Sigmoid colon (tissue), 7 donors: ENCODE data around the gene MMADHC. TPM values are rescaled to one million over a fixed set of nuclear protein-coding genes. Genes with fewer than 3 reads are reported as not detected.

Experiments
- DNase-seq: peaks from one replicate; pipeline ENCODE4 v3.0.0-alpha.2; 2019
- H3K27ac ChIP-seq, 4 donors: fragments of 200-600 bp; sonication (generic); one replicate each; pipeline ENCODE4 v1.5.1; 2016 to 2019; ENCODE audit warnings: mild to moderate bottlenecking in 1 of 4
- H3K27me3 ChIP-seq, 3 donors: fragments of 200-600 bp; sonication (generic); one replicate each; pipeline ENCODE4 v1.5.1; 2019; ENCODE audit warnings: mild to moderate bottlenecking in 1 of 3
- H3K36me3 ChIP-seq, 4 donors: fragments of 200-600 bp; sonication (generic); one replicate each; pipeline ENCODE4 v1.5.1; 2016 to 2019
- H3K4me1 ChIP-seq, 4 donors: fragments of 200-600 bp; sonication (generic); one replicate each; pipeline ENCODE4 v1.5.1; 2017 to 2019
- H3K4me3 ChIP-seq, 4 donors: fragments of 200-600 bp; sonication (generic); one replicate each; pipeline ENCODE4 v1.5.1; 2017 to 2019; ENCODE audit warnings: mild to moderate bottlenecking in 2 of 4, moderate library complexity in 1 of 4
- H3K9me3 ChIP-seq, 4 donors: fragments of 200-600 bp in 3 of 4; sonication (generic) in 3 of 4; one replicate each; pipeline versions ENCODE4 v1.5.1 to v1.6.1; 2013 to 2019
- EP300 ChIP-seq, 4 donors: sonication (generic); formaldehyde crosslinking; IDR thresholded peaks; one replicate each; pipeline ENCODE4 v1.6.1; 2017; ENCODE audit warnings: antibody characterized with exemption in 4 of 4
- POLR2A ChIP-seq, 2 donors: fragments of 450-650 bp; IDR thresholded peaks; one replicate each; pipeline ENCODE4 v1.6.1; 2016; ENCODE audit warnings: antibody characterized with exemption in 2 of 2, mild to moderate bottlenecking in 2 of 2, moderate library complexity in 2 of 2
- POLR2AphosphoS5 ChIP-seq, 4 donors: sonication (generic); formaldehyde crosslinking; IDR thresholded peaks; one replicate each; pipeline ENCODE4 v1.6.1; 2017; ENCODE audit warnings: antibody characterized with exemption in 4 of 4
- WGBS, 2 donors: extraction: QIAGEN DNeasy Blood & Tissue Kit; methylation state at CpG; one replicate each; pipeline ENCODE4 v1.1.7; 2013; 5-methylcytosine and 5-hydroxymethylcytosine counted together
- intact Hi-C: fragments of 100-400 bp; cut with DNase I; formaldehyde crosslinking; loops from one replicate; pipeline ENCODE4 v1.15.1; 2023
- polyA plus RNA-seq, 3 donors: library from polyadenylated mRNA; stranded (reverse); fragments of 200-250 nt; gene quantifications; one replicate each; pipeline ENCODE4 v1.2.3, GENCODE V29; 2013
- total RNA-seq, 4 donors: library from RNA; depleted of rRNA; stranded (reverse); fragments of >200 nt; gene quantifications; one replicate each; pipeline ENCODE4 v1.1.0, GENCODE V29; 2016
- TF ChIP-seq, protein P1 (sequence below), 4 experiments: fragments of 450-650 bp in 3 of 4; fragments of 200-600 bp in 1 of 4; IDR thresholded peaks; one replicate each; pipeline ENCODE4 v1.5.1; 2016 to 2019; ENCODE audit warnings: antibody characterized with exemption in 4 of 4, mild to moderate bottlenecking in 3 of 4, moderate library complexity in 2 of 4
- donor health status: healthy with polysubstance abuse.
- donor health status: Bipolar disorder and iron deficiency.
- donor health status: healthy.

Gene MMADHC
- total and polyA plus RNA-seq, 7 donors, result 71.6 to 175 (median 127) TPM

DNA sequence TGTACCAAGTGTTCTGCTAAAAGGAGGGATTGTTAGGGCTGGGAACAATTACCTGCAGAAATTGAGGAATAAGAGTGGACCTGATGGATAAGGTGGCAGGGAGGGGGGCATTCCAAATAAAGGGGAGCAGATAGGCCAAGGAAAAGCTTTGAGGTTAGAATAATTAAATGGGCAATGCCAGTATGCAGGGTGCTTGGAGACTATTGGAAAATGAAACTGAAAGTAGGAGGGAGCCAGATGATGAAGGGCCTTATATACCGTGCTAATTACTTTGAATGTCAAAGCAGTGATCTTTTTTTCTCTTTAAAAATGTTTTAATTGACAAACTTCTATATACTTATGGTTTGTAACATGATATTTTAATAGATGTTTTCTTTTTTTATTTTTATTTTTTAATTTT is 42.9 kb downstream of the MMADHC start:
- no peaks in the 10 kb centered on the region for H3K9me3 ChIP-seq
- no peak for DNase-seq
- H3K4me3 ChIP-seq, result no peak overlapping the region
- H3K27me3 ChIP-seq, result no peaks in the 10 kb centered on the region
- no peak overlapping the region for H3K27ac ChIP-seq
- intact Hi-C loops, result no loop called here
- TF ChIP-seq EP300 (IDR thresholded peaks at IDR 0.05) (no peak), POLR2A (IDR thresholded peaks at IDR 0.05) (no peak), POLR2AphosphoS5 (IDR thresholded peaks at IDR 0.05) (no peak)
- TF ChIP-seq, protein P1, sequence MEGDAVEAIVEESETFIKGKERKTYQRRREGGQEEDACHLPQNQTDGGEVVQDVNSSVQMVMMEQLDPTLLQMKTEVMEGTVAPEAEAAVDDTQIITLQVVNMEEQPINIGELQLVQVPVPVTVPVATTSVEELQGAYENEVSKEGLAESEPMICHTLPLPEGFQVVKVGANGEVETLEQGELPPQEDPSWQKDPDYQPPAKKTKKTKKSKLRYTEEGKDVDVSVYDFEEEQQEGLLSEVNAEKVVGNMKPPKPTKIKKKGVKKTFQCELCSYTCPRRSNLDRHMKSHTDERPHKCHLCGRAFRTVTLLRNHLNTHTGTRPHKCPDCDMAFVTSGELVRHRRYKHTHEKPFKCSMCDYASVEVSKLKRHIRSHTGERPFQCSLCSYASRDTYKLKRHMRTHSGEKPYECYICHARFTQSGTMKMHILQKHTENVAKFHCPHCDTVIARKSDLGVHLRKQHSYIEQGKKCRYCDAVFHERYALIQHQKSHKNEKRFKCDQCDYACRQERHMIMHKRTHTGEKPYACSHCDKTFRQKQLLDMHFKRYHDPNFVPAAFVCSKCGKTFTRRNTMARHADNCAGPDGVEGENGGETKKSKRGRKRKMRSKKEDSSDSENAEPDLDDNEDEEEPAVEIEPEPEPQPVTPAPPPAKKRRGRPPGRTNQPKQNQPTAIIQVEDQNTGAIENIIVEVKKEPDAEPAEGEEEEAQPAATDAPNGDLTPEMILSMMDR (IDR thresholded peaks at IDR 0.05), result no peak
- no peaks in the 10 kb centered on the region for H3K4me1 ChIP-seq
- no peaks in the 10 kb centered on the region for H3K36me3 ChIP-seq
- WGBS, 2 donors, result 39 to 41% methylated on average over 1 of the region's 1 CpG

DNA sequence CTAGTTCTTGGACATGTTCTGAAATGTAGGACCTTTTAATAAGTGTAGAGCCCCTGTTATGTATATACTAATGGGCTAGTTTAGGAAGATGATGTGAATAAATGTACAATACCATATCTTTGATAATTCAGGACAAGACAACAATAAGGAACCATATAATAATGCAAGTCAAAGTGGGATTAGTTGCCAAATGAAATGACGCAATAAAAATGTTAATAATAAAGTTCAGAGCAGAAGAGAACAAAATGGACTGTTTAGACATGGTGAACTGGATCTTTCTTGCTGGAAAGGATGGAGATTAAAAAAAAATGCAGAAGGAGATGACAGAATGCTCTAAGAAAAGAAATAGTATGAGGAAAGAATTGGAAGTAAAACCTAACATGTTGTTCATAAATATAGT is 43.7 kb downstream of the MMADHC start:
- WGBS, 2 donors, result 93 to 94% methylated on average over 1 of the region's 1 CpG
- intact Hi-C loops, result no loop called here

DNA sequence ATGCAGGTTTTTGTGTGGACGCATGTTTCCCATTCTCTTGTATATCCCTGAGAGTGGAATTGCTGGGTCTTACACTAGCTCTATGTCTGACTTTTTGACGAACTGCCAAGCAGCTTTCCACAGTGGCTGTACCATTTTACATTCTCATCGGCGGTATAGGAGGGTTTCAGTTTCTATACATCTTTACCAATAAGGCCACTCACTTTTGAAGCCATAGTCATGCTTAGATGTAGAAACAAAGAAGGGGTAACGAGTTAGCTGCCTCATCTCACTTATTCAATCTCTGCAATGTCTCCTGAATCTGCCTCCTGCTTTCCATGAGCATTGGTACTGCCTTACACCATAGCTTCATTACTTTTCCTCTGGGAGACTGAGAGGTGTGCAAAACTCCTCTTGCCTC is 47.4 kb downstream of the MMADHC start:
- Histone ChIP-seq H3K36me3 (no peaks in the 10 kb centered on the region), H3K27me3 (no peaks in the 10 kb centered on the region), H3K27ac (no peak overlapping the region), H3K4me1 (no peaks in the 10 kb centered on the region), H3K4me3 (no peak overlapping the region), H3K9me3 (no peaks in the 10 kb centered on the region)
- no peak for DNase-seq
- intact Hi-C loops, result no loop called here
- TF ChIP-seq POLR2AphosphoS5 (IDR thresholded peaks at IDR 0.05) (no peak), POLR2A (IDR thresholded peaks at IDR 0.05) (no peak), EP300 (IDR thresholded peaks at IDR 0.05) (no peak)
- TF ChIP-seq, protein P1 (IDR thresholded peaks at IDR 0.05), result no peak
- 81 to 87% methylated on average over 5 of the region's 5 CpGs for WGBS, 2 donors

More for the DNA sequence above, 43.7 kb downstream of the MMADHC start:
- Histone ChIP-seq H3K27me3 (no peaks in the 10 kb centered on the region), H3K27ac (no peak overlapping the region), H3K4me3 (no peak overlapping the region), H3K9me3 (no peaks in the 10 kb centered on the region), H3K36me3 (no peaks in the 10 kb centered on the region), H3K4me1 (no peaks in the 10 kb centered on the region)
- DNase-seq, result no peak
- TF ChIP-seq POLR2AphosphoS5 (IDR thresholded peaks at IDR 0.05), result no peak
- TF ChIP-seq EP300 (IDR thresholded peaks at IDR 0.05), result no peak
- TF ChIP-seq POLR2A (IDR thresholded peaks at IDR 0.05), result no peak
- TF ChIP-seq, protein P1 (IDR thresholded peaks at IDR 0.05), result no peak

DNA sequence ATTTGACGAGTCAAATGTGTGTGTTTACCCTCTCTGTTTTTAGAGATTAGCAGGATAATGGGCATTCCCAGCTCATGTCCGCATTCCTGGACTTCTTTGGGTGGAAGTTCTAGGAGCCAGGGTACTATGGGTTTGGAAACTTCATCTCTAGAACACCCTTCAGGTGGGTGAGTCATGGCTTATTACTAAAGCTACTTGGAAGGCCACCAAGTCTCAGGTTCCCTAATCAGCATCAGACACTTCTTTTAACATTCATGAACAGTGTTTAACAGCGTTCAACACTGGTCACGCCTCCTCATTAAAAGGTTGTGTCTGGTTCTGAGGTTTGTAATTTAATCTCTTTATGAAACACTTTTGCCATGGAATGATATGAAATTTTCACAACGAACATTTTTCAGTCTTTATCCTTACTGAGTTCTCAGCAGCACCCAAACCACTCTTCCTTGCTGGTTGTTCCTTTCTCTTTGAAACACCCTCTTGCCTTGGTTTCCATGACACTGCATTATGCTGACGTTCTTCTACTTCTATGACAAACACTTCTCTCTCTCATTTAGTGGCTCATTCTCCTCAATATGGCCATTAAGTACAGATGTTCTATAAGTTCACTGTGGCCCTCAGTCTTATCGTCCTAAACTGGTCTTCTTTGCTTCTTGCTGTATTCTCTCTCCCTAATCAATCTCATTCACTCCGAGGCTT is 49.3 kb downstream of the MMADHC start:
- Histone ChIP-seq H3K36me3 (no peaks in the 10 kb centered on the region), H3K4me3 (no peak overlapping the region), H3K27ac (no peak overlapping the region), H3K27me3 (no peaks in the 10 kb centered on the region), H3K9me3 (no peaks in the 10 kb centered on the region), H3K4me1 (no peaks in the 10 kb centered on the region)
- DNase-seq, result no peak
- intact Hi-C loops, result no loop called here
- 75% methylated on average over 8 of the region's 8 CpGs for WGBS, 2 donors
- no peak for TF ChIP-seq POLR2AphosphoS5 (IDR thresholded peaks at IDR 0.05)
- no peak for TF ChIP-seq EP300 (IDR thresholded peaks at IDR 0.05)
- TF ChIP-seq POLR2A (IDR thresholded peaks at IDR 0.05), result no peak
- TF ChIP-seq, protein P1 (IDR thresholded peaks at IDR 0.05), result no peak
